LHCN-M2 (cell line): ENCODE results near the gene SLC25A31. TPM values are rescaled to one million over a fixed set of nuclear protein-coding genes. Genes with fewer than 3 reads are reported as not detected.
A peak's percentile ranks its signal among the peaks of the same experiment; 100 is the strongest.

Source experiments
- DNase-seq: peaks from one replicate; pipeline ENCODE4 v3.0.0-alpha.2; 2012; ENCODE audit warnings: low read depth
- total RNA-seq: library from RNA; depleted of rRNA; stranded (reverse); fragments of >200 nt; gene quantifications from 2 replicates; pipeline ENCODE4 v1.2.3, GENCODE V29; 2014; rRNA removed

Gene SLC25A31
- total RNA-seq, 1 experiment from 2014 or later: not detected

- DNase-seq: no peak
Measured at GRCh38 chr4:127777487-127777886, 47.3 kb downstream of the SLC25A31 start.

- no peak for DNase-seq
Measured at GRCh38 chr4:127778102-127778501, 47.9 kb downstream of the SLC25A31 start.

GRCh38 chr4:127780598-127780997 is 50.4 kb downstream of the SLC25A31 start:
- no peak for DNase-seq

- peak; percentile 53 for DNase-seq
Measured at GRCh38 chr4:127781300-127782024, 51.3 kb downstream of the SLC25A31 start.

GRCh38 chr4:127782025-127782274 is 51.8 kb downstream of the SLC25A31 start:
- DNase-seq: peak; percentile 82

- DNase-seq: peak; percentile 57
Measured at GRCh38 chr4:127782275-127783025, 52.2 kb downstream of the SLC25A31 start, which contains the start of gene HSPA4L. Gene HSPA4L (plus strand): TSS chr4:127782322. CDS start chr4:127782551, 229 bp downstream.

- peak; percentile 69 for DNase-seq
Measured at GRCh38 chr4:127783026-127783769, 53.0 kb downstream of the SLC25A31 start.

- peak; percentile 3 for DNase-seq
Measured at GRCh38 chr4:127783955-127784770, 54.0 kb downstream of the SLC25A31 start.

GRCh38 chr4:127788517-127788916 is 58.3 kb downstream of the SLC25A31 start:
- DNase-seq: peak; percentile 14

- no peak for DNase-seq
Measured at GRCh38 chr4:127791391-127791790, 61.2 kb downstream of the SLC25A31 start.

GRCh38 chr4:127793528-127793927 is 63.3 kb downstream of the SLC25A31 start:
- no peak for DNase-seq

GRCh38 chr4:127799711-127800110 is 69.5 kb downstream of the SLC25A31 start:
- no peak for DNase-seq

GRCh38 chr4:127809173-127809800 is 79.1 kb downstream of the SLC25A31 start:
- DNase-seq: peak; percentile 10

- DNase-seq: no peak
Measured at GRCh38 chr4:127810551-127810950, 80.4 kb downstream of the SLC25A31 start.

GRCh38 chr4:127822430-127822829 is 92.2 kb downstream of the SLC25A31 start:
- no peak for DNase-seq

Other genes with a start within 250 kb of the SLC25A31 start
- gene INTU, start 97.4 kb upstream of the SLC25A31 start, total RNA-seq: 4.0 and 5.3 TPM in 2 replicates
- 8.8 and 11.3 TPM in 2 replicates for gene HSPA4L, start 51.9 kb downstream of the SLC25A31 start, total RNA-seq
- 31.1 and 47.5 TPM in 2 replicates for gene PLK4, start 150.5 kb downstream of the SLC25A31 start, total RNA-seq
- 19.9 and 26.4 TPM in 2 replicates for gene MFSD8, start 234.8 kb downstream of the SLC25A31 start, total RNA-seq
- 3.3 and 8.7 TPM in 2 replicates for gene ABHD18, start 235.0 kb downstream of the SLC25A31 start, total RNA-seq